GM23338 (cell line): ENCODE measurements around the gene LRMDA. TPM values are rescaled to one million over a fixed set of nuclear protein-coding genes. Genes with fewer than 3 reads are reported as not detected.

Experiments
- ATAC-seq: fragments of 200-7000 bp; cut with Tn5 transposase; 3 replicates; pipeline ENCODE4 v1.9.1; 2020
- DNase-seq: peaks from one replicate; pipeline ENCODE4 v3.0.0-alpha.2; 2015; ENCODE audit warnings: low spot score
- H2AFZ ChIP-seq: fragments of 200-600 bp; sonication (generic); 2 replicates; pipeline ENCODE4 v1.8.0; 2016; ENCODE audit warnings: antibody characterized with exemption, mild to moderate bottlenecking, moderate library complexity
- H3F3A ChIP-seq: fragments of 200-600 bp; sonication (generic); replicated peaks from 2 replicates; pipeline ENCODE4 v1.8.0; 2017; ENCODE audit warnings: antibody characterized with exemption, mixed run types, low read depth
- H3K27ac ChIP-seq: fragments of 200-600 bp; sonication (generic); 2 replicates; pipeline ENCODE4 v1.6.1; 2016; ENCODE audit warnings: low read depth
- H3K27me3 ChIP-seq: fragments of 200-600 bp; sonication (generic); 2 replicates; pipeline ENCODE4 v1.8.0; 2016; ENCODE audit warnings: mild to moderate bottlenecking, mixed run types, moderate library complexity; ENCODE audit not compliant: insufficient read depth
- H3K36me3 ChIP-seq: fragments of 200-600 bp; sonication (generic); 2 replicates; pipeline ENCODE4 v1.8.0; 2016; ENCODE audit warnings: mild to moderate bottlenecking; ENCODE audit not compliant: insufficient read depth
- H3K4me1 ChIP-seq: fragments of 200-600 bp; sonication (generic); 2 replicates; pipeline ENCODE4 v1.8.0; 2016; ENCODE audit warnings: mild to moderate bottlenecking, moderate library complexity; ENCODE audit not compliant: insufficient read depth
- H3K4me2 ChIP-seq: fragments of 200-600 bp; sonication (generic); 2 replicates; pipeline ENCODE4 v1.7.1; 2017; ENCODE audit warnings: mixed run types
- H3K4me3 ChIP-seq: fragments of 200-600 bp; sonication (generic); 2 replicates; pipeline ENCODE4 v1.6.1; 2016; ENCODE audit warnings: mixed run types
- H3K79me2 ChIP-seq: fragments of 200-600 bp; sonication (generic); replicated peaks from 2 replicates; pipeline ENCODE4 v1.8.0; 2017; ENCODE audit warnings: mild to moderate bottlenecking; ENCODE audit not compliant: insufficient read depth
- H3K9me2 ChIP-seq: fragments of 200-600 bp; sonication (generic); 2 replicates; pipeline ENCODE4 v1.8.0; 2017; ENCODE audit not compliant: insufficient read depth
- H4K20me1 ChIP-seq: fragments of 200-600 bp; sonication (generic); replicated peaks from 2 replicates; pipeline ENCODE4 v1.8.0; 2017; ENCODE audit warnings: mild to moderate bottlenecking; ENCODE audit not compliant: insufficient read depth
- H3K27ac Mint-ChIP-seq: 2 replicates; pipeline ENCODE4 v1.8.0; 2020; ENCODE audit warnings: inconsistent platforms, mild to moderate bottlenecking, moderate library complexity, mixed read lengths
- H3K27me3 Mint-ChIP-seq: 3 replicates; pipeline ENCODE4 v1.8.0; 2022; ENCODE audit warnings: low read depth, mild to moderate bottlenecking, moderate library complexity, mixed read lengths, inconsistent platforms; ENCODE audit not compliant: insufficient read depth, poor library complexity
- H3K36me3 Mint-ChIP-seq: 3 replicates; pipeline ENCODE4 v1.8.0; 2021; ENCODE audit warnings: low read depth, mild to moderate bottlenecking, inconsistent platforms, moderate library complexity, mixed read lengths
- H3K4me1 Mint-ChIP-seq: 3 replicates; pipeline ENCODE4 v1.8.0; 2020; ENCODE audit warnings: mild to moderate bottlenecking, inconsistent platforms, mixed read lengths
- H3K4me3 Mint-ChIP-seq: 3 replicates; pipeline ENCODE4 v1.8.0; 2021; ENCODE audit warnings: moderate library complexity, mild to moderate bottlenecking, inconsistent platforms, mixed read lengths
- H3K9me3 Mint-ChIP-seq: 3 replicates; pipeline ENCODE4 v1.8.0; 2020; ENCODE audit warnings: moderate library complexity, mild to moderate bottlenecking, inconsistent platforms, mixed read lengths
- CREB1 ChIP-seq: fragments of 250-450 bp; sonication (Bioruptor Pico); IDR thresholded peaks from 2 replicates; pipeline ENCODE4 v1.5.0; 2020; ENCODE audit warnings: low read depth, mild to moderate bottlenecking, moderate library complexity
- ETS1 ChIP-seq: IDR thresholded peaks from 2 replicates; pipeline ENCODE4 v1.6.1; 2016; ENCODE audit warnings: antibody characterized with exemption
- EZH2phosphoT487 ChIP-seq: fragments of 200-600 bp; sonication (generic); IDR thresholded peaks from one replicate; pipeline ENCODE4 v1.8.1; 2018; ENCODE audit warnings: antibody characterized with exemption; ENCODE audit not compliant: unreplicated experiment
- JUNB ChIP-seq: IDR thresholded peaks from one replicate; pipeline ENCODE4 v1.6.1; 2016; ENCODE audit warnings: antibody characterized with exemption; ENCODE audit not compliant: unreplicated experiment
- NANOG ChIP-seq: IDR thresholded peaks from 2 replicates; pipeline ENCODE4 v1.6.1; 2016; ENCODE audit warnings: antibody characterized with exemption, borderline replicate concordance
- POLR2AphosphoS5 ChIP-seq: IDR thresholded peaks from 2 replicates; pipeline ENCODE4 v1.6.1; 2016; ENCODE audit warnings: antibody characterized with exemption, low read depth
- REST ChIP-seq: IDR thresholded peaks from one replicate; pipeline ENCODE4 v1.6.1; 2018; ENCODE audit warnings: antibody characterized with exemption; ENCODE audit not compliant: unreplicated experiment
- STAT1 ChIP-seq: IDR thresholded peaks from one replicate; pipeline ENCODE4 v1.6.1; 2016; ENCODE audit warnings: antibody characterized with exemption; ENCODE audit not compliant: unreplicated experiment
- ZNF114 ChIP-seq: fragments of 250-450 bp; sonication (Bioruptor Pico); IDR thresholded peaks from 2 replicates; pipeline ENCODE4 v1.5.0; 2020; ENCODE audit warnings: mild to moderate bottlenecking, moderate library complexity
- ZNF331 ChIP-seq: fragments of 250-450 bp; sonication (Bioruptor Pico); IDR thresholded peaks from 2 replicates; pipeline ENCODE4 v1.5.0; 2020; ENCODE audit warnings: low read depth, mild to moderate bottlenecking, moderate library complexity
- polyA plus RNA-seq: library from polyadenylated mRNA; unstranded; fragments of >200 nt; fragmentation: Nextera tagmentation; extraction: Ambion mirVana; gene quantifications from 2 replicates; pipeline ENCODE4 v1.2.1, GENCODE V29; 2016
- total RNA-seq: library from RNA; depleted of rRNA; stranded (reverse); fragments of >200 nt; shearing (Covaris generic); gene quantifications from 2 replicates; pipeline ENCODE4 v1.2.3, GENCODE V29; 2014

LRMDA gene
- total and polyA plus RNA-seq, 2 experiments from 2014 or later: 0.90 to 1.8 TPM

DNA sequence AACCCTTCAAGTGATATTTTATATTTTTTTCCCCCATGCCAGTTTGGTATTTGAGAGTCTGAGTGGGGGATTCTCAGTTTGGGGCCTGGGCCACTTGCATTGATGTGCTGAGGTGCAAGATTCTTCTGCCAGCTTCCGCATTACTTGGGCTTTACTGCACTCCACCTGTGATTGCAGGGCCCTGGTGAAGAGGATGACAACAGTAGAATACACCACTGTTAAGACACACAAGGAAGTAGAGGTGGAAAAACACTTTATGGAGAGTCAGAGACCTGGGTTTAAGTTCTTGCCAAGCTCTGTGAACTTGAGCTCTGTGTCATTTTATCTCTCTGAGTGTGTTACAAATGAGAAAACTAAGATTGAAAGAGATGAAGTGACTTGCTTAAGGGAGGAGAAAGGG, 209.4 kb downstream of the LRMDA start:
- Histone ChIP-seq H3K4me1 (no peaks in the 10 kb centered on the region), H3K27me3 (no peaks in the 10 kb centered on the region), H3K79me2 (no peaks in the 10 kb centered on the region), H3K4me2 (no peak overlapping the region), H3K4me3 (no peak overlapping the region), H3K9me2 (no peaks in the 10 kb centered on the region), H3F3A (no peaks in the 10 kb centered on the region), H4K20me1 (no peaks in the 10 kb centered on the region), H3K36me3 (no peaks in the 10 kb centered on the region), H2AFZ (no peak overlapping the region), H3K27ac (no peak overlapping the region)
- no peaks in the 10 kb centered on the region for H3K4me1 Mint-ChIP-seq
- no peak overlapping the region for H3K27ac Mint-ChIP-seq
- H3K4me3 Mint-ChIP-seq: no peak overlapping the region
- ATAC-seq (no peak), DNase-seq (no peak)
- TF ChIP-seq EZH2phosphoT487 (no peak), STAT1 (no peak), NANOG (no peak), ETS1 (no peak), JUNB (no peak), REST (no peak), POLR2AphosphoS5 (no peak), ZNF331 (no peak), ZNF114 (CRISPR knock-in tag) (no peak)
- no peaks in the 10 kb centered on the region for H3K36me3 Mint-ChIP-seq
- no peaks in the 10 kb centered on the region for H3K9me3 Mint-ChIP-seq
- H3K27me3 Mint-ChIP-seq: peaks cover 3% of the 10 kb centered on the region

DNA sequence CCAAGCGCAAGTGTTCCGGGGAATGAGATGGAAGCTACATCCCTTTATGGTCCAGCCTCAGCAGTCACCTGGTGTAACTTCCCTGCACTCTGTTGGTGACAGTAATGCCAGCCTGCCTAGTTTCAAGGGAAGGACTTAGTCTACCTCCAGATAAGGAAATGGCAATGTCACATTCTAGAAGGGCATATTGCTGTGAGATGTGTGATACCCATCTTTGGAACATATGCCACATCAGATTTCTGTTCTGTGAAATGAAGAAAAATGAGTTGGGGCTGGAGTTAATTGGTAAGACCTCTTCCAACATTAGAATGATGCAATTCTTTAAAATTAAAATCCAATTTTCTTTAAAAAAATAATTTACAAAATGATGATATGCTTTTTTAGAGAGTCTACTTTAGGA, 212.0 kb downstream of the LRMDA start:
- Histone ChIP-seq H3K4me1 (no peaks in the 10 kb centered on the region), H3K9me2 (no peaks in the 10 kb centered on the region), H3K36me3 (no peaks in the 10 kb centered on the region), H3K27me3 (no peaks in the 10 kb centered on the region), H3K4me3 (no peak overlapping the region), H3K27ac (no peak overlapping the region), H4K20me1 (no peaks in the 10 kb centered on the region), H2AFZ (no peak overlapping the region), H3K79me2 (no peaks in the 10 kb centered on the region), H3F3A (no peaks in the 10 kb centered on the region), H3K4me2 (no peak overlapping the region)
- Mint-ChIP-seq H3K27ac (no peak overlapping the region), H3K4me3 (no peak overlapping the region), H3K9me3 (no peaks in the 10 kb centered on the region), H3K27me3 (peaks cover 6% of the 10 kb centered on the region), H3K36me3 (no peaks in the 10 kb centered on the region), H3K4me1 (no peaks in the 10 kb centered on the region)
- ATAC-seq (no peak), DNase-seq (no peak)
- TF ChIP-seq STAT1 (no peak), POLR2AphosphoS5 (no peak), REST (no peak), CREB1 (CRISPR knock-in tag) (no peak)
